OCI-LY7 (cell line): ENCODE data around the gene ZNF438.

Experiments
- EZH2phosphoT487 ChIP-seq: fragments of 200-600 bp; sonication (generic); IDR thresholded peaks from 2 replicates; pipeline ENCODE4 v1.6.1; 2018; ENCODE audit warnings: low read depth, borderline replicate concordance, mild to moderate bottlenecking, mixed run types, antibody characterized with exemption, low read length, moderate library complexity, mixed read lengths
- TF ChIP-seq, protein P1 (sequence below): fragments of 200-600 bp; sonication (generic); conservative IDR thresholded peaks from 2 replicates; pipeline ENCODE4 v1.5.1; 2014; ENCODE audit warnings: mild to moderate bottlenecking, antibody characterized with exemption, low read length, moderate library complexity, mixed read lengths

DNA sequence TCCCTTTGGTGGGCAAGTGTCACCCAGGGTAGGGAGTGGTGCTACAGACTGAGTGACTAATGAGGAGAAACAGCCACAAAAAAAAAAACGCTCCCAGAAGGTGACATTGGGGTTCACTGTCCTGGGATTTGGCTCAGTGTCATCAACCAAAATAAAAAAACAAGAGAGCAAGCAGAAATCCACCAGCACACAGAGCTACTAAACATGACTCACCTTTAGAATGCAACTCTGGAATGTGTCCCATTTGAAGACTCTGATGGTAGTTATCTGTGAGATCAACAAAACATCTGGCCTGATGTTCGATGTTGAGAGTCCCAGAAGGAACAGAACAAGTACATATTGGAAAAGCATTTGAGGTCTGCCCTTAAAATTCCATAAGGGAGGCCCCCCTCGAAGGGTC is 201.8 kb downstream of the ZNF438 start:
- TF ChIP-seq, protein P1, sequence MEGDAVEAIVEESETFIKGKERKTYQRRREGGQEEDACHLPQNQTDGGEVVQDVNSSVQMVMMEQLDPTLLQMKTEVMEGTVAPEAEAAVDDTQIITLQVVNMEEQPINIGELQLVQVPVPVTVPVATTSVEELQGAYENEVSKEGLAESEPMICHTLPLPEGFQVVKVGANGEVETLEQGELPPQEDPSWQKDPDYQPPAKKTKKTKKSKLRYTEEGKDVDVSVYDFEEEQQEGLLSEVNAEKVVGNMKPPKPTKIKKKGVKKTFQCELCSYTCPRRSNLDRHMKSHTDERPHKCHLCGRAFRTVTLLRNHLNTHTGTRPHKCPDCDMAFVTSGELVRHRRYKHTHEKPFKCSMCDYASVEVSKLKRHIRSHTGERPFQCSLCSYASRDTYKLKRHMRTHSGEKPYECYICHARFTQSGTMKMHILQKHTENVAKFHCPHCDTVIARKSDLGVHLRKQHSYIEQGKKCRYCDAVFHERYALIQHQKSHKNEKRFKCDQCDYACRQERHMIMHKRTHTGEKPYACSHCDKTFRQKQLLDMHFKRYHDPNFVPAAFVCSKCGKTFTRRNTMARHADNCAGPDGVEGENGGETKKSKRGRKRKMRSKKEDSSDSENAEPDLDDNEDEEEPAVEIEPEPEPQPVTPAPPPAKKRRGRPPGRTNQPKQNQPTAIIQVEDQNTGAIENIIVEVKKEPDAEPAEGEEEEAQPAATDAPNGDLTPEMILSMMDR = no peak
- no peak for TF ChIP-seq EZH2phosphoT487
